ENCODE data around the gene SMIM23.

Gene SMIM23

GRCh38 chr5:171785517-171785916, at the start of gene SMIM23:
Gene SMIM23, plus strand, starts transcription at chr5:171785817. Its CDS starts 55 bp downstream, at chr5:171785872.
- H3K4me3 Mint-ChIP-seq: no peak within 1 kb of the TSS
- H3K9me3 Mint-ChIP-seq: peaks cover 0 to 5% of the 10 kb centered on the region in 2 donors
- DNase-seq: no peak
- H3K4me1 Mint-ChIP-seq: no peaks in the 10 kb centered on the region
- no peak within 1 kb of the TSS for H3K27ac Mint-ChIP-seq
- ATAC-seq (replicated peaks): no peak
- H3K27me3 Mint-ChIP-seq: peaks cover 4 to 17% of the 10 kb centered on the region in 2 donors
- no peaks in the 10 kb centered on the region for H3K36me3 Mint-ChIP-seq

- Mint-ChIP-seq H3K9me3 (peaks cover 0 to 2% of the 10 kb centered on the region in 2 donors), H3K4me3 (no peak overlapping the region), H3K36me3 (no peaks in the 10 kb centered on the region), H3K27me3 (no peaks in the 10 kb centered on the region), H3K4me1 (peaks cover 10 to 13% of the 10 kb centered on the region in 2 donors), H3K27ac (no peak overlapping the region)
- ATAC-seq (replicated peaks): no peak
- no peak for DNase-seq
These were observed 48.4 kb upstream of the SMIM23 start for GRCh38 chr5:171736976-171737891.

- Mint-ChIP-seq H3K27ac (no peak overlapping the region), H3K36me3 (no peaks in the 10 kb centered on the region), H3K4me1 (peaks cover 18 to 26% of the 10 kb centered on the region in 2 donors), H3K4me3 (no peak overlapping the region), H3K27me3 (no peaks in the 10 kb centered on the region), H3K9me3 (peaks cover 2 to 5% of the 10 kb centered on the region in 2 donors)
- no peak for ATAC-seq (replicated peaks)
- DNase-seq: no peak
These were observed 47.1 kb upstream of the SMIM23 start for GRCh38 chr5:171738501-171738900.

GRCh38 chr5:171739271-171739670, 46.3 kb upstream of the SMIM23 start:
- H3K27ac Mint-ChIP-seq: no peak overlapping the region
- H3K4me3 Mint-ChIP-seq: no peak overlapping the region
- H3K9me3 Mint-ChIP-seq: peaks cover 2 to 5% of the 10 kb centered on the region in 2 donors
- no peak for ATAC-seq (replicated peaks)
- H3K27me3 Mint-ChIP-seq: no peaks in the 10 kb centered on the region
- peaks cover 20 to 27% of the 10 kb centered on the region in 2 donors for H3K4me1 Mint-ChIP-seq
- DNase-seq: no peak
- H3K36me3 Mint-ChIP-seq: no peaks in the 10 kb centered on the region

- Mint-ChIP-seq H3K27me3 (no peaks in the 10 kb centered on the region), H3K4me1 (peaks cover 21 to 27% of the 10 kb centered on the region in 2 donors), H3K27ac (peak overlapping the region; percentile 43), H3K36me3 (no peaks in the 10 kb centered on the region), H3K4me3 (no peak overlapping the region), H3K9me3 (peaks cover 0 to 5% of the 10 kb centered on the region in 2 donors)
- peak; percentile 22 to 28 for ATAC-seq (replicated peaks)
- no peak for DNase-seq
These were observed 42.1 kb upstream of the SMIM23 start for GRCh38 chr5:171743436-171744076.

GRCh38 chr5:171744264-171744663, 41.4 kb upstream of the SMIM23 start:
- H3K27ac Mint-ChIP-seq: peak overlapping the region; percentile 37
- ATAC-seq (replicated peaks) (no peak), DNase-seq (no peak)
- H3K4me1 Mint-ChIP-seq: peaks cover 21 to 27% of the 10 kb centered on the region in 2 donors
- H3K4me3 Mint-ChIP-seq: no peak overlapping the region
- H3K36me3 Mint-ChIP-seq: no peaks in the 10 kb centered on the region
- H3K27me3 Mint-ChIP-seq: no peaks in the 10 kb centered on the region
- peaks cover 0 to 5% of the 10 kb centered on the region in 2 donors for H3K9me3 Mint-ChIP-seq

- DNase-seq (no peak), ATAC-seq (replicated peaks) (no peak)
- H3K9me3 Mint-ChIP-seq: peaks cover 0 to 5% of the 10 kb centered on the region in 2 donors
- H3K27ac Mint-ChIP-seq: no peak overlapping the region
- H3K4me3 Mint-ChIP-seq: no peak overlapping the region
- peaks cover 21 to 27% of the 10 kb centered on the region in 2 donors for H3K4me1 Mint-ChIP-seq
- no peaks in the 10 kb centered on the region for H3K27me3 Mint-ChIP-seq
- H3K36me3 Mint-ChIP-seq: no peaks in the 10 kb centered on the region
These were observed 40.7 kb upstream of the SMIM23 start for GRCh38 chr5:171744882-171745281.

GRCh38 chr5:171745602-171746001, 40.0 kb upstream of the SMIM23 start:
- Mint-ChIP-seq H3K4me1 (peaks cover 21 to 27% of the 10 kb centered on the region in 2 donors), H3K27me3 (no peaks in the 10 kb centered on the region), H3K27ac (no peak overlapping the region), H3K9me3 (peaks cover 0 to 5% of the 10 kb centered on the region in 2 donors), H3K36me3 (no peaks in the 10 kb centered on the region), H3K4me3 (no peak overlapping the region)
- ATAC-seq (replicated peaks) (no peak), DNase-seq (no peak)

GRCh38 chr5:171747061-171747859, 38.4 kb upstream of the SMIM23 start:
- ATAC-seq (replicated peaks) (no peak), DNase-seq (no peak)
- Mint-ChIP-seq H3K9me3 (peaks cover 0 to 5% of the 10 kb centered on the region in 2 donors), H3K4me3 (no peak overlapping the region), H3K4me1 (peaks cover 10 to 14% of the 10 kb centered on the region in 2 donors), H3K36me3 (no peaks in the 10 kb centered on the region), H3K27ac (no peak overlapping the region), H3K27me3 (no peaks in the 10 kb centered on the region)

GRCh38 chr5:171748720-171749119, 36.9 kb upstream of the SMIM23 start:
- DNase-seq (no peak), ATAC-seq (replicated peaks) (no peak)
- H3K36me3 Mint-ChIP-seq: no peaks in the 10 kb centered on the region
- H3K4me3 Mint-ChIP-seq: no peak overlapping the region
- no peak overlapping the region for H3K27ac Mint-ChIP-seq
- peaks cover 0 to 2% of the 10 kb centered on the region in 2 donors for H3K4me1 Mint-ChIP-seq
- no peaks in the 10 kb centered on the region for H3K9me3 Mint-ChIP-seq
- H3K27me3 Mint-ChIP-seq: no peaks in the 10 kb centered on the region

- DNase-seq: no peak
- Mint-ChIP-seq H3K9me3 (no peaks in the 10 kb centered on the region), H3K4me1 (peaks cover 0 to under 1% of the 10 kb centered on the region in 2 donors), H3K27ac (no peak overlapping the region), H3K36me3 (no peaks in the 10 kb centered on the region), H3K4me3 (no peak overlapping the region), H3K27me3 (no peaks in the 10 kb centered on the region)
- no peak for ATAC-seq (replicated peaks)
These were observed 36.3 kb upstream of the SMIM23 start for GRCh38 chr5:171749365-171749764.

GRCh38 chr5:171750311-171750788, 35.3 kb upstream of the SMIM23 start:
- no peaks in the 10 kb centered on the region for H3K9me3 Mint-ChIP-seq
- H3K4me1 Mint-ChIP-seq: no peaks in the 10 kb centered on the region
- H3K27ac Mint-ChIP-seq: no peak overlapping the region
- no peaks in the 10 kb centered on the region for H3K27me3 Mint-ChIP-seq
- H3K36me3 Mint-ChIP-seq: no peaks in the 10 kb centered on the region
- no peak overlapping the region for H3K4me3 Mint-ChIP-seq
- no peak for DNase-seq
- no peak for ATAC-seq (replicated peaks)

- no peaks in the 10 kb centered on the region for H3K4me1 Mint-ChIP-seq
- H3K27me3 Mint-ChIP-seq: peaks cover 0 to 4% of the 10 kb centered on the region in 2 donors
- no peak overlapping the region for H3K4me3 Mint-ChIP-seq
- no peak overlapping the region for H3K27ac Mint-ChIP-seq
- H3K9me3 Mint-ChIP-seq: peaks cover 0 to 3% of the 10 kb centered on the region in 2 donors
- H3K36me3 Mint-ChIP-seq: no peaks in the 10 kb centered on the region
- DNase-seq (no peak), ATAC-seq (replicated peaks) (no peak)
These were observed 30.2 kb upstream of the SMIM23 start for GRCh38 chr5:171755354-171755821.
